Activated T-cell treated with anti-CD3 and anti-CD28 coated beads, Interleukin-2, amount 50 U/mL, for 24 hours (primary cell): ENCODE data around the gene PHF12.
"Not testable (repeated sequence)": the region's sequence is repeated elsewhere in the genome, so short reads cannot be mapped to it uniquely, and the experiment has no call there.

Experiments used
- DNase-seq: peaks from one replicate; pipeline ENCODE4 v3.0.0-alpha.2; 2020
- H3K27ac Mint-ChIP-seq: 2 replicates; pipeline ENCODE4 v1.8.0; 2020; ENCODE audit warnings: mild to moderate bottlenecking, mixed read lengths
- H3K27me3 Mint-ChIP-seq: 2 replicates; pipeline ENCODE4 v1.8.0; 2020; ENCODE audit warnings: mixed read lengths
- H3K36me3 Mint-ChIP-seq: 2 replicates; pipeline ENCODE4 v1.8.0; 2020; ENCODE audit warnings: low read depth, mixed read lengths
- H3K4me1 Mint-ChIP-seq: 2 replicates; pipeline ENCODE4 v1.8.0; 2020; ENCODE audit warnings: low read depth, mixed read lengths
- H3K4me3 Mint-ChIP-seq: 2 replicates; pipeline ENCODE4 v1.8.0; 2020; ENCODE audit warnings: mild to moderate bottlenecking, moderate library complexity, mixed read lengths
- H3K9me3 Mint-ChIP-seq: 2 replicates; pipeline ENCODE4 v1.8.0; 2020; ENCODE audit warnings: mixed read lengths

The PHF12 gene

DNA sequence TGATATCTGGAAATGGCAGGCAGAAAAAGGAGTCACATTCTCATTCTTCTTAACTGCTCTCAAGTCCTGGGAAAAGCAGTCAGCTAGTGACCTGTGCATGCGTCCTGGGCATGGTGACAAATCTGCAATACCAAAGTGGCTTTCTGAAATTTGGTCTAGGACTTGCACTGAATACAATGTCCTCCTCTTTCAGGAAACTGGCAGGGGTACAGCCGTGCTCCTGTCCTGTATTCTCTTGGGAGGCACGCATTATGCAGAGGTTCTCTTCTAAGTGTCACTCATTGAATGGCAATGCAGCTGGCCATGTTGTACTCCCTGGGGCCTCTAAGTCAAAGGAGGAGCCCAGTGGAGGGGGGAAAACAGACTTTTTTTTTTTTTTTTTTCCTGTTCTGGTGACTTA is 10.6 kb downstream of the PHF12 start:
- peaks cover 88% of the 10 kb centered on the region for H3K36me3 Mint-ChIP-seq
- no peaks in the 10 kb centered on the region for H3K9me3 Mint-ChIP-seq
- peak overlapping the region; percentile 12 for H3K27ac Mint-ChIP-seq
- no peak for DNase-seq
- peaks cover 91% of the 10 kb centered on the region for H3K4me1 Mint-ChIP-seq
- no peaks in the 10 kb centered on the region for H3K27me3 Mint-ChIP-seq
- no peak overlapping the region for H3K4me3 Mint-ChIP-seq

DNA sequence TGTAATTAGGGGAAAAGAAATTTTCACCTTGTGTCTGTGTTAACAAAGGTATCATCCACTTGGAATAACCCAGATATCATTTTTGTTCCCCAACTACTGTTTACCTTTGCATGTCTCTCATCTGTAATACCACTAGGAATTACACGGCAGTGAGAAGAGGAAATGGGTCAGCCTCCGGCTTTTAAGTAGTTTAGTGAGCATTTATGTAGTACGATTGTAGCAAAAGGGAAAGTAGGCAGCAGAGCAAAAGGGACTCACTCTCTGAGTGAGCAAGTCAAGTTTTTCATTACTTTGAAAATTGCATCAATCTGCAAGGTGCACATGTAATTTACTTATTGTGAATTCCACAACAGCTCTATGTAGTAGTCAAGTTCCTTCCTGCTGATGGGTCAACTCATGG is 11.2 kb downstream of the PHF12 start:
- Mint-ChIP-seq H3K4me3 (no peak overlapping the region), H3K36me3 (peaks cover 86% of the 10 kb centered on the region), H3K9me3 (no peaks in the 10 kb centered on the region), H3K4me1 (peaks cover 89% of the 10 kb centered on the region), H3K27ac (peak overlapping the region; percentile 12), H3K27me3 (no peaks in the 10 kb centered on the region)
- no peak for DNase-seq

DNA sequence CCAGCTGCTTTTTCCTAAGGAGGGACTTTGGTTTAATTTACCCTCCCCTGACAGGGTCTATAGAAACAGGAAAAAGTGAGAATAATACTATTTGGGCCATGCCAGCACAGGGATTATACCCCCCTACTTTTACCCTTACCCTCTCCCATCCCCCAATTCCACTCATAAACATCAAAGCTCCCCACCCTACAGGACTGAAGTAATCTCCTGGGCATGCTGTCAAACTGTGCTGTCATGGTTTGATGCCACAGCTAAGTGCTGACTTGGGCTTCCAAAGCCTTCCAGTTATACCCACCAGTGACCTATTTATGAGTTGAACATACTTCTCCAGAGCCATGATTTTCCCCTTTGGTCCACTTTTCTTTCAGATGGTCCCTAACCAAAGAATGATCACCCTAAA is 12.8 kb downstream of the PHF12 start:
- H3K4me3 Mint-ChIP-seq, result no peak overlapping the region
- DNase-seq, result no peak
- H3K27me3 Mint-ChIP-seq, result no peaks in the 10 kb centered on the region
- no peaks in the 10 kb centered on the region for H3K9me3 Mint-ChIP-seq
- H3K27ac Mint-ChIP-seq, result peak overlapping the region; percentile 71
- H3K36me3 Mint-ChIP-seq, result peaks cover 82% of the 10 kb centered on the region
- peaks cover 85% of the 10 kb centered on the region for H3K4me1 Mint-ChIP-seq

DNA sequence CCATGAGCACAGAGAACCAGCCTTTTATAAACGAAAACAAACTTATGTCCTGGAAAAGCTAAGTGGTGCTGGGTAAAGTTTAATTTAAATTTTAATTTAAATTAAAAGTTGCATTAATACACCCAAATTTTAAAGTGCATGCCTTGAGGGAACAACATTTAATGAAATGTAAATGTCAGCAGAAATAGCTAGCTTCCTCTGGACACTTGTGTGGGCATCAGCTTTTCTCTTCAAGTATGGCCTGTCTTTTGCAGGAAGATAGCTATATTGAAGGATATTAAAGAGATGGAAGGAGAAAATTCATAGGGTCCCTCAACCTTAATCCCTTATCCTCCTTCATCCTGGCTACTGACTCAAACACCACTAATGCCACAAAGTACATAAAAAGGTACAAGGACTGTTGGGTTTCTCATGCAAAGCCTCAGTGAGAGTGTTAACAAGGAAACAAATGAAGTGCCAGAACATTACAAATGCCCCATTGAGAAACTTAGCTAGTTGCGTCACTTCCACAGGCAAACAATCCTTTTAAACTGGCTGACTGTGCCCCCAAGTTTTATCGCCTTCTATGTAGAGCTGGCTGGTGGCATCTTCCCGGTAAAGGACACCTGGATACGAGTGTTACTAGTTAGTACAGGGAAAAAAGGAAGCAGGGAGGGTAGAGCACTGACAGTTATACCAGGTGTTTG is 14.1 kb downstream of the PHF12 start:
- peaks cover 89% of the 10 kb centered on the region for H3K4me1 Mint-ChIP-seq
- H3K36me3 Mint-ChIP-seq, result peaks cover 85% of the 10 kb centered on the region
- H3K27ac Mint-ChIP-seq, result no peak overlapping the region
- H3K4me3 Mint-ChIP-seq, result no peak overlapping the region
- H3K27me3 Mint-ChIP-seq, result no peaks in the 10 kb centered on the region
- H3K9me3 Mint-ChIP-seq, result no peaks in the 10 kb centered on the region
- DNase-seq, result no peak

DNA sequence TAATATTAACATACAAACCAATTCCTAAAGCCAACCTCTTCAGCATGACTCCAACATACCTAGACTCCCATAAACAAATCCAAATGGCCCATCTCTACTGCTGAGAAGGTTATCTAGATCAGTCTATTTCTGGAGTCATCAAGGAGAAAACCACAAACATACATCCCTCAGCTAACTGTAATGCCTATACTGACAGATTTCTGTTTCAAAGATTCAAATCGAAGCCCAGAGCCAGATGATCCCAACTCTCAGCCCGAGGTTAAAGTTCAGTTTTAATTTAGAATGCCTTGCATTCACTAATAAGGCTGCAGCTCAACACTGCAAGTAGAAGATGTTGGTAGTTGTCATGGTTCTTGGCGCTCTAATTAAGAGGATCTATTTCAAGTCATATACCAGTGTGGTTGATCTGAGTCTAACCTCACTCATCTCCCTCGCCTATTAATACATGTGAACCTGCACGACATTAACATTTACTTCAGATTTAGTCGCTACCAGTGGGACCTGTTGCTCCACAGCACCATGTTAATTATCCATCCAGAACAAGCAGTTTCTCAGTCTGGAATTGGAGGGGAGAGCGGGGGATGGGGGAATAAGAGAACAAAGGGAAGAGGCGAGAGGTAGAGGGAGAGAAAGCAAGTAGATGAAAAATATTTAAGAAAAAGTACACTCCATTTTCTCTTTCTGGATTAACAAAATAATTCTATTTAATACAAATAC is 15.4 kb downstream of the PHF12 start:
- Mint-ChIP-seq H3K27ac (peak overlapping the region; percentile 23), H3K9me3 (no peaks in the 10 kb centered on the region), H3K4me3 (no peak overlapping the region), H3K4me1 (peaks cover 83% of the 10 kb centered on the region), H3K27me3 (no peaks in the 10 kb centered on the region), H3K36me3 (peaks cover 83% of the 10 kb centered on the region)
- DNase-seq, result no peak

DNA sequence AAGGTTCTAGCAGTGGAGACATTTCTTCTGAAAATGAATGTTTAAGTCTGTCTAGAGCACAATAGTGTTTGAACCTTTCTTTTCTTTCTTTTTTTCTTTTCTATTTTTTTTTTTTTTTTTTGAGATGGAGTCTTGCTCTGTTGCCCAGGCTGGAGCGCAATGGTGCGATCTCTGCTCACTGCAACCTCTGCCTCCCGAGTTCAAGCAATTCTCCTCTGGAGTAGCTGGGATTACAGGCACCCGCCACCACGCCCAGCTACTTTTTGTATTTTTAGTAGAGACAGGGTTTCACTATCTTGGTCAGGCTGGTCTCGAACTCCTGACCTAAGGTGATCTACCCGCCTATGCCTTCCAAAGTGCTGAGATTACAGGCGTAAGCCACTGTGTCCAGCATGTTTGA is 16.8 kb downstream of the PHF12 start:
- H3K4me3 Mint-ChIP-seq, H3K27me3 Mint-ChIP-seq, H3K27ac Mint-ChIP-seq, DNase-seq, H3K9me3 Mint-ChIP-seq: not testable (repeated sequence)
- H3K36me3 Mint-ChIP-seq, result peaks cover 82% of the 10 kb centered on the region
- H3K4me1 Mint-ChIP-seq, result peaks cover 83% of the 10 kb centered on the region

DNA sequence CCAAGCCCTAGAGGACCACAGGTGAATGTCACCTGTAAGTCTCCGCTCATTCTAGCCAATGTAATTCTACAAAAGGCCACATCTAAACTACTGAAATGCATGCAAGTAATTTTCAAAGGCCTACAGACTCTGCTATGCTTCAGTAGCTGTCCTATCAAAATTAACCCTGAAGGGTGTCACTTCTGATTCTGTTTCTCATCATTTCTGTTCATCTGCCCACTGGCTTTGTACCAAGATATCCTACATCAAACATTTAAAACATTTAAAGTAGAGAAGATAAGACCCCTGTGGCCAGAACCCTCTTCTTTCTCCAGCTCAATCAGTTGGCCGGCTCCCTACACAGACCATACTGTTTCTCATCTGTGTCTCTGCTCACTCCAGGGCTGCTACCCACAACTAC is 21.5 kb downstream of the PHF12 start:
- no peak for DNase-seq
- Mint-ChIP-seq H3K27me3 (no peaks in the 10 kb centered on the region), H3K27ac (peak overlapping the region; percentile 34), H3K36me3 (peaks cover 91% of the 10 kb centered on the region), H3K9me3 (peaks cover 16% of the 10 kb centered on the region), H3K4me1 (peaks cover 80% of the 10 kb centered on the region), H3K4me3 (no peak overlapping the region)

DNA sequence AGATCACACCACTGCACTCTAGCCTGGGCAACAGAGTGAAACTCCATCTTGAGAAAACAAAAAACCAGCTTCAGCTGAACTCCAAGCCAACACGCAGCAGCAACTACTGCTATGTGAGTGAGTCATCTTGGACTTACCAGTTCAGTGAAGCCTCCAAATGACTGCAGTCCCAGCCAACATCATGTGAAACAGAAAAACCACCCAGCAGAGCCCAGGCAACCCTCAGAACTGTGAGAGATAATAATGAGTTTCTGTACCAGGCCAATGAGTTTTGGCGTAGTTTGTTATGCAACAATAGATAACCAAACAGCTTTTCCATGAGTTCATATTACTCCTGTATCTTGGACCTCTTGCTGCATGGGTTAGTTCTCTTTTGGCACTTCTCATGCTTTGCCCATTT is 23.3 kb downstream of the PHF12 start:
- Mint-ChIP-seq H3K4me1 (peaks cover 79% of the 10 kb centered on the region), H3K27me3 (no peaks in the 10 kb centered on the region), H3K4me3 (no peak overlapping the region), H3K9me3 (peaks cover 16% of the 10 kb centered on the region), H3K36me3 (peaks cover 93% of the 10 kb centered on the region), H3K27ac (peak overlapping the region; percentile 86)
- no peak for DNase-seq

DNA sequence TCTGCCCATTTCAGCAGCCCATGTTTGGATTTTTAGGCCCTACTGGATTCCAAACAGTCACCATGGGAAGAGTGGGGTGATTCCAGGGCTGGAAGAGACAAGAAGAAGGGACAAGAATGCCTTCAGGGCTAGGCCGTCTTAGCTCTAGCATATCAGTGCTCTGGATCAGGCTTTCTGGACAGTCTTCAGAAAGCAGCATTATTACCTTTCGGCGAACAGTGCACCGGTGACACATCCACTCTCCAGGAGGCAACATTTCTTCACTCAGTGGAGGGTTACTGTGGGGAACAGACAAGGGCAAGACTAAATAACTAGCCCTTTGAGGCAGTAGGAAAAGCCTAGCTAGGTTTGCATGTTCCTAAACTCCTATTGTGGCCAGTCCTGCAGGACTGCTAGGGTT is 24.5 kb downstream of the PHF12 start:
- DNase-seq, result no peak
- peaks cover 92% of the 10 kb centered on the region for H3K36me3 Mint-ChIP-seq
- peaks cover 70% of the 10 kb centered on the region for H3K4me1 Mint-ChIP-seq
- no peak overlapping the region for H3K4me3 Mint-ChIP-seq
- H3K9me3 Mint-ChIP-seq, result peaks cover 16% of the 10 kb centered on the region
- H3K27me3 Mint-ChIP-seq, result no peaks in the 10 kb centered on the region
- H3K27ac Mint-ChIP-seq, result peak overlapping the region; percentile 86

DNA sequence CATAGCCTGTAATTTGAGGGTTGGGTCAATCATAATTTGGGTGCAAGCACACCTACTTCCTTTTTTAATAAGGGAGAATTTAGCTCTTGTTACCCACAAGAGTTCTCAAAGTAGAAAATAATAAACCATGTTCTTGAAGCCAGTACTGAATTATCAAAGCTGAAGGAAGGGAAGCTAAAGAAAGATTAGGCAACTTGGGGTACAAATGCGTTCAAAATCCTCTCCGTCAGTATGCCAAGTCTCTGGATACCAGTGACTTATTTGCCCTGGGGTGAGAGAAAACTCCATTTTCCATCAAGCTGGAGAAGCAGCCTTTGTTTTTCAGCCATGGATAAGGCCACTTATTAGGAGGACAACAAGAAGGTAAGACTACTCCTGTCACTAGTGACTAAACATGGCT is 25.0 kb downstream of the PHF12 start:
- Mint-ChIP-seq H3K36me3 (peaks cover 92% of the 10 kb centered on the region), H3K9me3 (peaks cover 16% of the 10 kb centered on the region), H3K27ac (peak overlapping the region; percentile 86), H3K27me3 (no peaks in the 10 kb centered on the region), H3K4me3 (peak overlapping the region; percentile 4), H3K4me1 (peaks cover 66% of the 10 kb centered on the region)
- DNase-seq, result no peak

DNA sequence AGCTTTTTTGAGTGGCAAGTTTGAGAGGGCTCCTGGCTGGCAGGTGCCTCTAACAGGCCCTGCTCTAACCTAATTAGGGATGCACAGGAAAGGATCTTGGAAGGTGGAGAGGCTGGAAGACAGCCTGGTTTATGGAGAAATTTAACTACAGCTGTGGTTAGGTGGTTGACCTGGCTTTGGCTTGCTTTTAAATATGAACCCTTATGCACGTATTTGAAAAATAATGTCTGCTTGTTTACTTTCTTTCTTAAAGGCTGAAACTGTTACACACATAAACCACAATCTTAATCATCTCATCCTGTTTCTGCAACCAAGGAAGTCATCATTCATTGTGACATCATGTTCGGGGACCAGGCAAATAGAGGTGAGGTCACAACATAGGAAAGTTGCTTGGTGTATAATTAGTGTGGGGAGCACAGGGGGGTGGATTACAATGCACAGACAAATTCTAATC is 25.4 kb downstream of the PHF12 start:
- Mint-ChIP-seq H3K36me3 (peaks cover 95% of the 10 kb centered on the region), H3K4me1 (peaks cover 65% of the 10 kb centered on the region), H3K4me3 (peak overlapping the region; percentile 4), H3K27me3 (no peaks in the 10 kb centered on the region), H3K27ac (peak overlapping the region; percentile 86), H3K9me3 (peaks cover 16% of the 10 kb centered on the region)
- DNase-seq, result no peak

DNA sequence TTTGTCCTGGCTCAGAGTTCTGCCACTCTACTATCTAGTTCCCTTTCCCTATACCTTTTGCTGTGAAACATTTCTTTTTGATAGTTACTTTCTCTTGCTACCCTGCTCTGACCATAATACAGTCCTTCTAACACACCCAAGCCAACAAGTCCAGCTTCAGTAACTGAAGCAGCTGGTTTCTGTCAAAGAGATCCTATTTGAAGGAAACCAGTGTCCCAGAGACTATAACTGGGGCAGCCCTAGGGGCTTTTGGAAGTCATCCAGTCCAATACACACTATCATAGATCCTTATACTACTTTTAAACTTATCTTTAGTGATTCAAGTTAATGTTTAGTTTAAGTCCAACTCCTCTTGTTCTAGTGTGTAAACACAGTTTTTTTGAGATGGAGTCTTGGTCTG is 31.1 kb downstream of the PHF12 start:
- DNase-seq, result no peak
- peak overlapping the region; percentile 56 for H3K27ac Mint-ChIP-seq
- no peak overlapping the region for H3K4me3 Mint-ChIP-seq
- peaks cover 29% of the 10 kb centered on the region for H3K4me1 Mint-ChIP-seq
- peaks cover 95% of the 10 kb centered on the region for H3K36me3 Mint-ChIP-seq
- peaks cover 3% of the 10 kb centered on the region for H3K9me3 Mint-ChIP-seq
- H3K27me3 Mint-ChIP-seq, result no peaks in the 10 kb centered on the region

DNA sequence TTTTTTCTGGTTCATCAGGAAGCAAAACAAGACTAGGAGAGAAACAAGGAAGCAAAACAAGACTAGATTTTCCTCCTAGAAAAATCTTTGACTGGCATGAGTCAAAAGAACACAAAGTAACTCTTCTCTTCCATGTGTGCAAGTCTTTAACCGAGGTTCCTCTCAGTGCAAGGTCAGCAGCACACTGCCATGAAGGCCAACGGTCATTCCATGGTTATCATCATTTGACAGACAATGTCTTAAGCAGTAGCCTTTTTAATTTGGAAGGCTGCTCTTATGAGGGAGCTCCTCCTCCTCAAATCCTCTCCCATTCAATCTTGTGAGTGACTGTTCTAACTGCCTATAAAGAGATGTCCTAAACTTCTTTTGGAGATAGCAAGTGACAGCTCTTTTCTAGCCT is 33.0 kb downstream of the PHF12 start:
- peaks cover 25% of the 10 kb centered on the region for H3K4me1 Mint-ChIP-seq
- peaks cover 94% of the 10 kb centered on the region for H3K36me3 Mint-ChIP-seq
- H3K4me3 Mint-ChIP-seq, result no peak overlapping the region
- peak overlapping the region; percentile 53 for H3K27ac Mint-ChIP-seq
- peaks cover 8% of the 10 kb centered on the region for H3K9me3 Mint-ChIP-seq
- no peak for DNase-seq
- H3K27me3 Mint-ChIP-seq, result no peaks in the 10 kb centered on the region

DNA sequence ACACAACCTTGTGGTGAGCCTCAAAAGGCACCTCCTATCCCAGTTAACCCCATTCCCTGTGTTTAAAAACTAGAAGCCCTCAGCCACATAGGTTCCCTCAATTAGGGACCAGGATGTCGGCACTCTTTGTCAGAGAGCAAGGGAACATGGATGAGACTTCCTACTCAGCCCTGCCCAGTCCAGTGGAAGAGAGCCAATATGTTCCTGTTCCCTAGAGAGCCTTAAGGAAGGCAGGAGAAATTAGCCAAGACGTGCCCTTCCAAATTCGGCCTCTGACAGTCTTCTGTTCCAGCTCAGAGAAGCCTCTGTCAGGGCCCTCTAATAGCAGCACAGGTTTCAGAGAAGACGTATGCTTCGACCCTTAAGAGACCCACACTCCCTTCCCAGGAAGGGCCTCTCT is 33.9 kb downstream of the PHF12 start:
- H3K27ac Mint-ChIP-seq, result peak overlapping the region; percentile 53
- DNase-seq, result no peak
- H3K4me3 Mint-ChIP-seq, result no peak overlapping the region
- H3K9me3 Mint-ChIP-seq, result peaks cover 8% of the 10 kb centered on the region
- H3K27me3 Mint-ChIP-seq, result no peaks in the 10 kb centered on the region
- H3K4me1 Mint-ChIP-seq, result peaks cover 22% of the 10 kb centered on the region
- peaks cover 94% of the 10 kb centered on the region for H3K36me3 Mint-ChIP-seq

DNA sequence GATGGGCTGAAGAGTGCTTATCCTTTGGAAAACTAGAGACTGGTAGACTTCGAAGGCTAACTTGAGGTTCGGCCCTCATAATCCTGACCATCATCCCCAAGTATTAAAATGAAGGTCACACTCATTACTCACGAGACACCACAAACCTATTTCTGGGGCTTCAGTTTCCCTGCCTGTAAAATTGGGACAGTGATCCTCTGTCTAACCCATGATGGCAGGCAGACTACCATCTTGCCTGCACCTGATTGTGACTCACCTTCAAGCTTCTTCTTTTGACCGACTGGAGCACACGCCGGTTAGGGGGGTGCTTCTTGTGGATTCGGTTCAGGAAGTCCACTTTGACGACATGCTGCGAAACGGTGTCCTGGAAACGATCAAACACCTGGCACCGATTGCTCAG is 34.3 kb downstream of the PHF12 start:
- Mint-ChIP-seq H3K36me3 (peaks cover 95% of the 10 kb centered on the region), H3K27me3 (no peaks in the 10 kb centered on the region), H3K27ac (no peak overlapping the region), H3K4me3 (no peak overlapping the region), H3K9me3 (peaks cover 8% of the 10 kb centered on the region), H3K4me1 (peaks cover 22% of the 10 kb centered on the region)
- no peak for DNase-seq
